GM18519 (cell line): ENCODE results near the gene ARHGAP9.
"Not testable (repeated sequence)": the region's sequence is repeated elsewhere in the genome, so short reads cannot be mapped to it uniquely, and the experiment has no call there.

Source experiments
- ATAC-seq: cut with Tn5 transposase; IDR thresholded peaks from one replicate; pipeline ENCODE4 v1.9.1; 2021; ENCODE audit warnings: mild to moderate bottlenecking, moderate library complexity; ENCODE audit not compliant: unreplicated experiment, low FRiP score

Gene ARHGAP9

DNA sequence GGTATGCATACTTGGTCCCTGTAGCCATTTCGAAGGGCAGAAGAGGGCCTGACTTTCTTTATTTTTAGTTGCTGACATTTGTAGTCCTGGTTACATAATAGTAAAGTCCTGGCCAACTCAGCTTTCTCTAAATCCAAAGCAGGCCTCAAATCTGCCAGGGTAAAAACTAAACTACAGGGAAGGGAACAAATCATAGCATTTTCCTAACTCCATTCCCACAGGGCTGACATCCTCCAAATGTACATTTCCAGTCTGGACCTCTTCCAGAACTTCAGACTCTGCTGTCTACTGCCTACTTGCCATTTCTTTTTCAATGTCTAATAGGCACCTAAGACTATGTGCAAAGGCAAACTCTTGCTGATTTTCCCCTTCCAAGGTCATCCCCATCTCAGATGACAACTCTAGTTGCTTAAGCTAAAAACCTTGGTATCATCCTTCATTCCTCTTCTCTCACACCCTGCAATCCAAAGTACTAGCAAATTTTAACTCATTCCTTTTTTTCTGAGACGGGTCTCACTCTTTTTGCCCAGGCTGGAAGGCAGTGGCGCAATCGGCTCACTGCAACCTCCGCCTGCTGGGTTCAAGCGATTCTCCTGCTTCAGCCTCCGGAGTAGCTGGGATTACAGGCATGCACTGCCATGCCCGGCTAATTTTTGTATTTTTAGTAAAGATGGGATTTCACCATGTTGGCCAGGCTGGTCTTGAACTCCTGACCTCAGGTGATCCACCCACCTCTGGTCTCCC lies 38.7 kb upstream of the ARHGAP9 start:
- ATAC-seq: no peak

DNA sequence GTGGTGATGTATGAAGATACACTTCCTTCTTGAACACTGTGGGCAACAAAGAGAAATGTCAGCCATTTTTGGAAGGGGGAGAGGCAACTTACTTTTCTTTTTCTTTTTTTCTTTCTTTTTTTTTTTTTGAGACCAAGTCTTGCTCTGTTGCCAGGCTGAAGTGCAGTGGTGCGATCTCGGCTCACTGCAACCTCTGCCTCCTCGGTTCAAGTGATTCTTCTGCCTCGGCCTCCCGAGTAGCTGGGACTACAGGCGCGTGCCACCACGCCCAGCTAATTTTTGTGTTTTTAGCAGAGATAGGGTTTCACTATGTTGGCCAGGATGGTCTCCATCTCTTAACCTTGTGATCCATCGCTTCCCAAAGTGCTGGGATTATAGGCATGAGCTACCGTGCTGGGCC lies 38.1 kb upstream of the ARHGAP9 start:
- ATAC-seq: not testable (repeated sequence)

DNA sequence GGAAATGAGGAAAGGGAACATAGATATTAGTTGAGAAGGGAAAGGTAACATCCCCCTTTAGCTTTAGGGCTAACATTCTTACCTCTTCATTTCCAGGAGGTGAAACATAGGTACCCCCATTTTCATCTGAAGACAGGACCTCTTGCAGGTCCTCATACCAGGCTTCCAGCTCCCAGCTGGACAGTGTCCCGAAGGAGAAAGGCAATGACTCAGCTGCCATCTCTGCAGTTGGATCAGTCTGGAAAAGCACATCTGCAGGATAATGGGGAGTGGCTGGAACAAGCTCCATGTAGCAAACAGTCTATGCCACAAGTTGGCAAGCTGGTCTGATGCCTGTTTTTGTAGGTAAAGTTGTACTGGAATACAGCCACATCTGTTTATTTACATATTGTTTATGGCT lies 37.5 kb upstream of the ARHGAP9 start:
- ATAC-seq: no peak

DNA sequence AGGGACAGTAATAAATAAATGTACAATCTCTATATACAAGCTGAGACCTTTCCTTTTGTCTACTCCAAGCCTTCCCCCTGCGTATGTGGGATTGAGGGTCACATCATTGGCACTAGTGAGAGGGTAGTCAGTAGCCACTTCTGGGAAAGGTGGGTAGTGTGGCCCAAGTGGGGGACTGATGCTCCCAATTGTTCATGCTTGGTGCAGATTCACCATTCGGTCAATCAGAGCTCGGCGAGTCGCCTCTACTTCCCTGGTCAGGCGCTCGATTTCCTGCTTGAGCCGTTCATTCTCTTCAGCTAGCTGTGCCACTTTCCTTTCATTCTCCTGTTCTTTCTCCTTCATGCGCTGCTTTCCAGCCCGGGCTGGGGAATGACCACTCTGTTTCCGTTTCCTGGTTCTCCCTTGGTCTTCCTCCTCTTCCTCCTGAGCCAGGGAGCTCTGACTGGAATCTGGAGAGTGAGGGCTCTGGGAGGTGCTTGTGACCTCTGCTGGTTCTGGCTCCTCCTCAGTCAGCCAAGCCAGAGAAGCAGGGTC lies 37.0 kb upstream of the ARHGAP9 start:
- ATAC-seq: no peak

DNA sequence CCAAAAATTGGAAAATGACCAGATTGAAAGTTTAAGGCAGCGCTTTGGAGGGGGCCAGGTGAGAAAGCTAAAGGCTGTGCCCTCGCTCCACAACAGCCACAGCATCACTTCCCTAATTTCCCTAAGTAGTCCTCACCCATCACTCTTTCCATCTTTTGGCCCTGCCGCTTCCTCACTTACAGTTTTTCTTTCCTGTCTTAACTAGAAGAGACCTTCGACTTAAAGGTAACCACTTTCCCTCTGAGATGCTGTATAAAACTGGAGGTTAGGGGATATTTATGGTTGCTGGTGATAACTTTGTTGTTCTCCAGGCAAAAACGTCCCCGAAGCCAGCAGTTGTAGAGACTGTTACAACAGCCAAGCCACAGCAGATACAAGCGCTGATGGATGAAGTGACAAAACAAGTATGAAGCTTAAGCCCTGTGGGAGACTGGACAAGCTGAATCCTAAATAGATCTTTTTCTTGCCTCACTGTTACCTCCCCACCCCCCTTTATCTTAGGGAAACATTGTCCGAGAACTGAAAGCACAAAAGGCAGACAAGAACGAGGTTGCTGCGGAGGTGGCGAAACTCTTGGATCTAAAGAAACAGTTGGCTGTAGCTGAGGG lies 36.4 kb upstream of the ARHGAP9 start:
- no peak for ATAC-seq

DNA sequence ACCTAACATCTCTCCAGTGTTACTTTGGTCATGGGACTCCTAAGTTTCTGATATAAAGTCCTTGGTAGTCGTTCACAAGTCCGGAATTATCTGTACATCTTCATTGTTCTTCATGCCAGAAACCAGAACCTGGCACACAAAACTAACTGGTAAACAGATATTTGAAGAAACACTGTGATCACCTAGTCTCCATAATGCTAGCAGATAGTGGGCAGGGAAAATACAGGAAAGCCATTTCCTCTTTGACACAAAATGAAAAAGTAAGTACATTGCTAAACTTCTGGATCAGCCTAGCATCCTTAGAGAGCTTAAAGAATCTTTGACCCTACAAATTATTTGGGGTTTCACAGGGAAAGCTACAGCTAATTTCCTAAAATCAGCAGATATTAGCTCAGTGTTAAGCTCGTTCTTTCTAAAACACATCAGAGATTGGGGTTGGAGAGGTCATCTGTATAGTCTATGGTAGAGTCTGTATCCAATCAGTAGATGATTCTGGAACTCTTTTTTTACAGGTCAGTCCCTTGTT lies 35.8 kb upstream of the ARHGAP9 start:
- ATAC-seq: no peak

DNA sequence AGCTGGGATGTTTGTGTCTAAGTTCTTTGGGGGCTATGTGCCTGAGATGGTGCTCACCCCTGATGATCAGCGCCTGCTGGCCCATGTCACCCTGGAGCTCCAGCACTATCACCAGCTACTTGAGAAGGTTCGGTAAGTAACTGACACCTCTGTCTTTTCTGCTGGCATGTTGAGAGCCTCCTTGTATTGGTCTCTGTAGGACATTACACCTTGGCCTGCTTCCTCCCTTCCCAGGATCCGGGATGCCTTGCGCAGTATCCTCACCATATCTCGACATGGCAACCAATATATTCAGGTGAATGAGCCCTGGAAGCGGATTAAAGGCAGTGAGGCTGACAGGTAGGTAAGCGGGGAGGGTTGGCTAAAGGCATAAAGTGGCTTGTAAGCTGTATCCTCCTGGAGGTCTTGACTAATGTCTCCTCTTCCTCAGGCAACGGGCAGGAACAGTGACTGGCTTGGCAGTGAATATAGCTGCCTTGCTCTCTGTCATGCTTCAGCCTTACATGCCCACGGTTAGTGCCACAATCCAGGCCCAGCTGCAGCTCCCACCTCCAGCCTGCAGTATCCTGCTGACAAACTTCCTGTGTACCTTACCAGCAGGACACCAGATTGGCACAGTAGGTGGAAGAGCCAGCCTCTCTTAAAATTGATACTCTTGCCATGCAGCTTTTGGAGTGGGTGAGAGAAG lies 35.2 kb upstream of the ARHGAP9 start:
- no peak for ATAC-seq

DNA sequence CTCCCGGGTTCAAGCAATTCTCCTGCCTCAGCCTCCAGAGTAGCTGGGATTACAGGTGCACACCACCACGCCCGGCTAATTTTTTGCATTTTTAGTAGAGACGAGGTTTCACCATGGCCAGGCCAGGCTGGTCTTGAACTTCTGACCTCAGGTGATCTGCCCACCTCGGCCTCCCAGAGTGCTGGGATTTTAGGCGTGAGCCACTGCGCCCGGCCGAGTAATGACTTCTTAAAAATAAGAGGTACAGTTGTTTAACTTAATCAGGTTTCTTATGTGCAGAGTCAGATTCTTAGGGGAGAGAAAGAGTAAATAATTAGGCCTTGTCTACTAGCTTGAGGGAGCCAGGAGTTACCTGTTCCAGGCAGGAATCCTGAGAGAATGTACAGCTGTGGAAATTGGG lies 34.6 kb upstream of the ARHGAP9 start:
- ATAC-seq: not testable (repeated sequence)

DNA sequence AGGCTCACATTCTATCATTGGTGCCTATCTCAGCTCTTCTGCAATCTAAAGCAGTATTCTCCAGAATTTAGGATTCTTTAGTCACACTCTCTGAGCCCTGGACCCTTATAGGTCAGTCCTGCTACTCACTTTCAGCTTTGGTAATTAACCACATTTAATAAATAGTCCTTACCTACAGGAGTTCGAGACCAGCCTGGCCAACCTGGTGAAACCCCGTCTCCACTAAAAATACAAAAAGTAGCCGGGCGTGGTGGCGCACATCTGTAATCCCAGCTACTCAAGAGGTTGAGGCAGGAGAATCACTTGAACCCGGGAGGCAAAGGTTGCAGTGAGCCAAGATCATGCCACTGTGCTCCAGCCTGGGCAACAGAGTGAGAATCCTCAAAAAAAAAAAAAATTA lies 34.0 kb upstream of the ARHGAP9 start:
- not testable (repeated sequence) for ATAC-seq

DNA sequence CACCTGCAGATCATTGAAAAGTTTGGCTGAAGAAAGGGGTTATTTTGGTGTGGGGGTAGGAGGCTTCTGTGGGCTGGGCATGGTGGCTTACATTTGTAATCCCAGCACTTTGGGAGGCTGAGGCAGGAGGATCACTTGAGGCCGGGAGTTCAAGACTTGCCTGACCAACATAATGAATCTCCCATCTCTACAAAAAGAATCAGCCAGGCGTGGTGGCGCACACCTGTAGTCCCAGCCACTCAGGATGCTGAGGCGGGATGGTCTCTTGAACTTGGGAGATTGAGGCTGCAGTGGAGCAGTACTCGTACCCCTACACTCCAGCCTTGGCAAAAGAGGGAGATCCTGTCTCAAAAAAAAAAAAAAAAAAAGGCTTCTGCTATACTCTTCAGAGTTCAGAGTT lies 33.6 kb upstream of the ARHGAP9 start:
- ATAC-seq: no peak

DNA sequence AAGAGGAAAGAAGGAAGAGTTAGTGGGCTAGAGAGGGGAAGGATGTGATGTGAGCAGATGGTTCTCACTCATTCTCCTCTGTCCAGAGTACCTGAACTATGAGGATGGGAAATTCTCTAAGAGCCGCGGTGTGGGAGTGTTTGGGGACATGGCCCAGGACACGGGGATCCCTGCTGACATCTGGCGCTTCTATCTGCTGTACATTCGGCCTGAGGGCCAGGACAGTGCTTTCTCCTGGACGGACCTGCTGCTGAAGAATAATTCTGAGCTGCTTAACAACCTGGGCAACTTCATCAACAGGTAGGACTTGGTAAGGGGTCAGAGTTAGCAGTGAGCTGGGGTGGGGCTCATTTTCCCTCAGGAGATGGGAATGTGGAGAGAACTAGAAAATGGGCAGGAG lies 33.0 kb upstream of the ARHGAP9 start:
- ATAC-seq: no peak

DNA sequence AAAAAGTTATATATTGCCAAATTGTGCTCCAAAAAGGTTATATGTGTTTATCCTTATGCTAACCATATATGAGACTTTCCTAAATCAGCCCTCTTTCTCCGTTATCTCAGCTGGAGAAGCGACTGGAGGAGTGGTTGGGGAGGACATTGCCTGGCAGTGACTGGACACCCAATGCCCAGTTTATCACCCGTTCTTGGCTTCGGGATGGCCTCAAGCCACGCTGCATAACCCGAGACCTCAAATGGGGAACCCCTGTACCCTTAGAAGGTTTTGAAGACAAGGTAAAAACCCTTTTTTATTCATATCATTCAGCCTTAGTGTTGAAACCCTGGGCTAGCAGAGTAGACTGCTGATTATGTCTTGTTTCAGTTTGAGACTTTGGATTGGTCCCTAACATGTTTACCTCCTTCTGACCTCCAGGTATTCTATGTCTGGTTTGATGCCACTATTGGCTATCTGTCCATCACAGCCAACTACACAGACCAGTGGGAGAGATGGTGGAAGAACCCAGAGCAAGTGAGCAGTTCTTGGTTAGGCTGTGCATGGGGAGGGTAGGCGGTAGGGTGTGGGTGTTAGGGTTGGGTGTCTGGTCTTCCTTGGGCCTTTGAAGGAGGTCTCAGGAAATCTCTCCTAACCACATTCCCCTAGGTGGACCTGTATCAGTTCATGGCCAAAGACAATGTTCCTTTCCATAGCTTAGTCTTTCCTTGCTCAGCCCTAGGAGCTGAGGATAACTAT lies 32.1 kb upstream of the ARHGAP9 start:
- ATAC-seq: no peak

DNA sequence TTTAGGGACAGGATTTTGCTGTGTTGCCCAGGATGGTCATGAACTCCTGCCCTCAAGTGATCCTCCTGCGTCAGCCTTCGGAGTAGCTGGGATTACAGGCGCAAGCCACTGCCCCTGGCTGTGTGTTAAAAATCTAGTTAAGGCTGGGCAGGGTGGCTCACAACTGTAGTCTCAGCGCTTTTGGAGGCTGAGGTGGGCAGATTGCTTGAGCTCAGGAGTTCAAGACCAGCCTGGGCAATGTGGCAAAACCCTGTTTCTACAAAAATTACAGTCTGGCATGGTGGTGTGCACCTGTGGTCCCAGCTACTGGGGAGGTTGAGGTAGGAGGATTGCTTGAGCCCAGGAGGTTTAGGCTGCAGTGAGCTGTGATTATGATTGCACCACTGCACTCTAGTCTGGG lies 31.5 kb upstream of the ARHGAP9 start:
- no peak for ATAC-seq

DNA sequence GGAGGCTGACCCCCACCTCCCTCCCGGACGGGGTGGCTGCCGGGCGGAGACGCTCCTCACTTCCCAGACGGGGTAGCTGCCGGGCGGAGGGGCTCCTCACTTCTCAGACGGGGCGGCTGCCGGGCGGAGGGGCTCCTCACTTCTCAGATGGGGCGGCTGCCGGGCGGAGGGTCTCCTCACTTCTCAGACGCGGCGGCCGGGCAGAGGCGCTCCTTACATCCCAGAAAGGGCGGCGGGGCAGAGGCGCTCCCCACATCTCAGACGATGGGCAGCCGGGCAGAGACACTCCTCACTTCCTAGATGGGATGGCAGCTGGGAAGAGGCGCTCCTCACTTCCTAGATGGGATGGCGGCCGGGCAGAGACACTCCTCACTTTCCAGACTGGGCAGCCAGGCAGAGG lies 28.1 kb upstream of the ARHGAP9 start:
- ATAC-seq: not testable (repeated sequence)

DNA sequence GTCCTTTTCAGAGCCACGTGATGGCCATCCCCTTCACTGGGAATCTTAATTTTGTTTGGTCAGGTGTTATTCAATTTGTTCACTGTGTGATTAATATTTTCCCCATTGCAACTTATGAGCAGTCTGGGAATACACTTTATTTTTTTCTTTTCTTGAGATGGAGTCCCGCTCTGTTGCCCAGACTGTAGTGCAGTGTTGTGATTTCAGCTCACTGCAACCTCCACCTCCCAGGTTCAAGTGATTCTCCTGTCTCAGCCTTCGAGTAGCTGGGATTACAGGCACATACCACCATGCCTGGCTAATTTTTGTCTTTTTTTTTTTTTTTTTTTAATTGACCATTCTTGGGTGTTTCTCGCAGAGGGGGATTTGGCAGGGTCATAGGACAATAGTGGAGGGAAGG lies 26.9 kb upstream of the ARHGAP9 start:
- ATAC-seq: not testable (repeated sequence)

DNA sequence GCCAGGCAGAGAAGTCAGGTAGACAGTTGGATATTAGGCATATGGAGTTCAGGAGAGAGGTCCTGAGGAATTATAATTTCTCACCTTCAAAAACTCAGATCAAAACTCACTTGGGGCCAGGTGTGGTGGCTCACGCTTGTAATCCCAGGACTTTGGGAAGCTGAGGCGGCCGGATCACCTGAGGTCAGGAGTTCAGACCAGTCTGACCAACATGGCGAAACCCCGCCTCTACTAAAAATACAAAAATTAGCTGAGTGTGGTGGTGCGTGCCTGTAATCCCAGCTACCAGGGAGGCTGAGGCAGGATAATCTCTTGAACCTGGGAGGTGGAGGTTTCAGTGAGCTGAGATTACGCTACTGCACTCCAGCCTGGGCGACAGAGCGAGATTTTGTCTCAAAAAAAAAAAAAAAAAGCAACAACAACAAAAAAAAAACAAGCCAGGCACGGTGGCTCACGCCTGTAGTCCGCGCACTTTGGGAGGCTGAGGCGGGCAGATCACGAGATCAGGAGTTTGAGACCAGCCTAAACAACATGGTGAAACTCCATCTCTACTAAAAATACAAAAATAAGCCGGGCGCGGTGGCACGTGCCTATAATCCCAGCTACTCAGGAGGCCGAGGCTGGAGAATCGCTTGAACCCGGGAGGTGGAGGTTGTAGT lies 22.8 kb upstream of the ARHGAP9 start:
- ATAC-seq: not testable (repeated sequence)

DNA sequence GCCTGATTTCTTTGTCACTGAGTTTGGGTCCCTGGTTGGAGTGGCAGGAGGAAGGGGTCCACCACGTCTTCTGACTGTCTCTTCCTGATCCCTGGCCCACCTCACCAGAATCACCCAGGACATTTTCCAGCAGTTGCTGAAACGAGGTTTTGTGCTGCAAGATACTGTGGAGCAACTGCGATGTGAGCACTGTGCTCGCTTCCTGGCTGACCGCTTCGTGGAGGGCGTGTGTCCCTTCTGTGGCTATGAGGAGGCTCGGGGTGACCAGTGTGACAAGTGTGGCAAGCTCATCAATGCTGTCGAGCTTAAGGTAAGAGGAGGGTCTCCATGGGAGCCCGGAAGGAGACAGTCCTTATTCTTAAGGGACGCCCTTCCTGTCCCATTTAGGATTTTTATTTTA lies 20.5 kb upstream of the ARHGAP9 start:
- no peak for ATAC-seq

DNA sequence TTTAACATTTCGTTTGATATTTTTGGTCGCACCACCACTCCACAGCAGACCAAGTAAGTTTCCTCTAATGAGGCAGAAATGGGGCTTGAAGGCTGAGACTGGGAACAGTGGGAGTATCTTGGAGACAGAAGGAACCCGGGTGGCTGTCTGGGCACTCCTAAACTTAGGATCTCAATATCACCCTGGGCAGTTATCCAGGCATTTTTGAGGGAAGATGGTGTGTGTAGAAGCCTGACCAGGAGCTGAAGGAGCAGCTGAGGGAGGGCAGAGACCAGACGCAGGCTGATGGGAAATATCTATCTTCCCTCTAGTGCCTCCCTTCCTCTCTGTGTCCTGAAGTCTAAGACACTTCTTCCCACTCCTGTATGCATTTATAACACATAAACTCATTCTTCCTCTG lies 18.9 kb upstream of the ARHGAP9 start:
- ATAC-seq: no peak

DNA sequence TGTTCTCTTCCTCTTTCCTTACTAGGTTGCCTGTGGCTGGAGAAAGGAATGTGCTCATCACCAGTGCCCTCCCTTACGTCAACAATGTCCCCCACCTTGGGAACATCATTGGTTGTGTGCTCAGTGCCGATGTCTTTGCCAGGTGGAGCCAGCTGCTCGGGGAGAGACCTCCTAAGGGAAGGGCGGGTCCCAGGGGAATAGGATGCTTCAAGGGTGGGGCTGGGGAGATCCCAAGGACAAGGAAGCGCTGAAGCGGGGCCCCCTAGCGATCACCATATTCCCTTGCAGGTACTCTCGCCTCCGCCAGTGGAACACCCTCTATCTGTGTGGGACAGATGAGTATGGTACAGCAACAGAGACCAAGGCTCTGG lies 18.5 kb upstream of the ARHGAP9 start:
- no peak for ATAC-seq
